CD4-positive, CD25-positive, alpha-beta regulatory T cell (primary cell): ENCODE results near the gene FAM117B. TPM values are rescaled to one million over a fixed set of nuclear protein-coding genes. Genes with fewer than 3 reads are reported as not detected.

Experiments used
- ATAC-seq, 2 donors: fragments of 150-1000 bp; cut with Tn5 transposase; one replicate each; pipeline ENCODE4 v1.10.0; 2021; ENCODE audit warnings: low read depth in 2 of 2, moderate number of reproducible peaks in 2 of 2, moderate library complexity in 1 of 2
- DNase-seq, 3 donors: peaks; one replicate each; pipeline versions ENCODE4 v3.0.0 to v3.0.0-alpha.2; 2012 to 2022; ENCODE audit warnings: mixed read lengths in 1 of 3
- H3K27ac ChIP-seq: one replicate; pipeline ENCODE4 v1.7.0; 2013; ENCODE audit warnings: mild to moderate bottlenecking, low read length; ENCODE audit not compliant: insufficient read depth, poor library complexity, severe bottlenecking
- H3K27me3 ChIP-seq: one replicate; pipeline ENCODE4 v1.7.0; 2013; ENCODE audit warnings: low read length; ENCODE audit not compliant: control insufficient read depth, insufficient read depth
- H3K36me3 ChIP-seq: one replicate; pipeline ENCODE4 v1.7.0; 2013; ENCODE audit warnings: mild to moderate bottlenecking, low read length, moderate library complexity; ENCODE audit not compliant: control insufficient read depth, insufficient read depth
- H3K4me1 ChIP-seq: 2 replicates; pipeline ENCODE4 v1.7.0; 2013; ENCODE audit warnings: mild to moderate bottlenecking, low read length; ENCODE audit not compliant: insufficient read depth, control insufficient read depth, poor library complexity, severe bottlenecking
- H3K4me3 ChIP-seq: one replicate; pipeline ENCODE4 v1.7.0; 2013; ENCODE audit warnings: low read depth, mild to moderate bottlenecking, low read length, moderate library complexity
- H3K9me3 ChIP-seq, 2 experiments: 1 replicate in 1 of 2; 2 replicates in 1 of 2; pipeline ENCODE4 v1.7.0; 2013; ENCODE audit warnings: low read length in 2 of 2, mild to moderate bottlenecking in 1 of 2, moderate library complexity in 1 of 2; ENCODE audit not compliant: control insufficient read depth in 2 of 2
- H3K27ac Mint-ChIP-seq, 3 donors: one replicate each; pipeline ENCODE4 v1.8.0; 2020 to 2022; ENCODE audit warnings: mild to moderate bottlenecking in 3 of 3, mixed read lengths in 3 of 3, moderate library complexity in 2 of 3
- H3K27me3 Mint-ChIP-seq: one replicate; pipeline ENCODE4 v1.8.0; 2022; ENCODE audit warnings: mild to moderate bottlenecking, mixed read lengths
- H3K36me3 Mint-ChIP-seq: one replicate; pipeline ENCODE4 v1.8.0; 2020; ENCODE audit warnings: mixed read lengths
- H3K4me1 Mint-ChIP-seq, 4 donors: one replicate each; pipeline ENCODE4 v1.8.0; 2020 to 2022; ENCODE audit warnings: mixed read lengths in 4 of 4, mild to moderate bottlenecking in 1 of 4
- H3K4me3 Mint-ChIP-seq, 4 donors: one replicate each; pipeline ENCODE4 v1.8.0; 2020 to 2022; ENCODE audit warnings: mild to moderate bottlenecking in 4 of 4, mixed read lengths in 4 of 4, moderate library complexity in 3 of 4
- H3K9me3 Mint-ChIP-seq, 7 donors: one replicate each; pipeline ENCODE4 v1.8.0; 2020 to 2022; ENCODE audit warnings: mixed read lengths in 7 of 7, mild to moderate bottlenecking in 3 of 7, moderate library complexity in 2 of 7
- polyA plus RNA-seq, 4 donors: library from polyadenylated mRNA; unstranded; fragments of 300-500 nt; fragmentation: Illumina TruSeq; gene quantifications; one replicate each; pipeline ENCODE4 v1.2.3, GENCODE V29; 2021
- total RNA-seq: library from RNA; stranded (reverse); gene quantifications from one replicate; pipeline ENCODE4 v1.2.3, GENCODE V29; 2022

The FAM117B gene
- total and polyA plus RNA-seq, 5 donors from 2014 or later = 4.8 to 17.8 (median 9.5) TPM

DNA sequence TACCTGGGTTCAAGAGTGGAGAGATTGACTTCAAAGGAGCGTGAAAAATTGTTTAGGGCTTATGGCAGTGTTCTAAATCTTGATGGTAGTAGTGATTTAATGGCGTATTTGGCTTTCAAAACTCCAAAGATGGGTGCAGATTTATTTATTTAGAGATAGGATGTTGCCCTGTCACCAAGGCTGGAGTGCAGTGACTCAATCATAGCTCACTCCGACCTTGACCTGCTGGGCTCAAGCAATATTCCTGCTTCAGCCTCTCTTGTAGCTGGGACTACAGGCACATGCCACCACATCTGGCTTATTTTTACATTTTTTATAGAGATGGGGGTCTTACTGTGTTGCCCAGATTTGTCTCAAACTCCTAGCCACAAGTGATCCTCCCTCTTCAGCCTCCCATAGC is 52.5 kb downstream of the FAM117B start:
- ATAC-seq = no peak
- H3K4me3 Mint-ChIP-seq = no peak overlapping the region

DNA sequence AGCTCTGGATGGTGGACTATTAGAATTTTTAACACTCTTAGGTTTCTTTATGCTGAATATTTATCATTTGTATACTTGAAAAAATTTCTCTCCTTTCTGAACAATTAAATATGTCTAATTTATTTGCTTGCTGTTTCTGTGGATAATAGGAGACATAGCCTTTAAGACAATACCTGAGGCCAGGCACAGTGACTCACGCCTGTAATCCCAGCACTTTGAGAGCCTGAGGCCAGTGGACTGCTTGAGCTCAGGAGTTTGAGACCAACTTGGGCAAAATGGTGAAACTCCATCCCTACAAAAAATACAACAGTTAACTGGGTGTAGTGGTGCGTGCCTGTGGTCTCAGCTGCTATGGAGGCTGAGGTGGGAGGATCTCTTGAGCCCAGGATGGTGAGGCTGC is 54.7 kb downstream of the FAM117B start:
- Histone ChIP-seq H3K36me3 (no peaks in the 10 kb centered on the region), H3K9me3 (no peaks in the 10 kb centered on the region), H3K4me1 (no peaks in the 10 kb centered on the region), H3K4me3 (no peak overlapping the region), H3K27ac (no peak overlapping the region), H3K27me3 (no peaks in the 10 kb centered on the region)
- Mint-ChIP-seq H3K4me1 (peaks cover 6 to 56% (median 24%) of the 10 kb centered on the region in 4 donors), H3K36me3 (no peaks in the 10 kb centered on the region), H3K4me3 (no peak overlapping the region), H3K27ac (peak overlapping the region in 2 of 3 donors; percentile 36 to 52), H3K9me3 (no peaks in the 10 kb centered on the region), H3K27me3 (no peaks in the 10 kb centered on the region)
- DNase-seq = no peak
- no peak for ATAC-seq

More for the DNA sequence above, 52.5 kb downstream of the FAM117B start:
- Histone ChIP-seq H3K27ac (no peak overlapping the region), H3K4me1 (no peaks in the 10 kb centered on the region), H3K4me3 (no peak overlapping the region), H3K36me3 (no peaks in the 10 kb centered on the region), H3K27me3 (no peaks in the 10 kb centered on the region), H3K9me3 (no peaks in the 10 kb centered on the region)
- peak overlapping the region in 1 of 3 donors; percentile 12 for H3K27ac Mint-ChIP-seq
- no peak for DNase-seq
- H3K36me3 Mint-ChIP-seq = peaks cover under 1% of the 10 kb centered on the region
- no peaks in the 10 kb centered on the region for H3K27me3 Mint-ChIP-seq
- H3K4me1 Mint-ChIP-seq = peaks cover 6 to 42% (median 22%) of the 10 kb centered on the region in 4 donors
- H3K9me3 Mint-ChIP-seq = no peaks in the 10 kb centered on the region

DNA sequence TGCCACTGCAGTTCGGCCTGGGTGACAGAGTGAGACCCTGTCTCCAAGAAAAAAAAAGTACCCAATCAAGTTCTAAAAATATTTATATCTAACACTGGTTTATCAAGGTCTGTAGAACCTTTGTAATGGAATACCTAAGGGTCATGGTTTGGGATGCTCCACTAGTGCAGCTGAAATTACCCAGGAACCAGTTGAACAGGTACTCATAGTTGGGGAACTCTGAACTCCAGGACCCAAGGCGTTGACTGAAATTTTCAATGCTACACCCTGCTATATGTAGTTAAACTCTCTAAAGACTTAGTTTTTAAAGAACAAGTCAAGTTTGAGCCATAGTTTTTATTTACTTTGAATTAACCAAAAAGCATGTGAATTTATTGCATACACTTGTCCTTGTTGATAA is 55.1 kb downstream of the FAM117B start:
- Mint-ChIP-seq H3K36me3 (no peaks in the 10 kb centered on the region), H3K27ac (peak overlapping the region in 2 of 3 donors; percentile 4 to 5), H3K27me3 (no peaks in the 10 kb centered on the region), H3K4me3 (peak overlapping the region in 2 of 4 donors; percentile 42 to 79), H3K4me1 (peaks cover 6 to 60% (median 29%) of the 10 kb centered on the region in 4 donors), H3K9me3 (no peaks in the 10 kb centered on the region)
- Histone ChIP-seq H3K9me3 (no peaks in the 10 kb centered on the region), H3K27me3 (no peaks in the 10 kb centered on the region), H3K4me1 (no peaks in the 10 kb centered on the region), H3K4me3 (no peak overlapping the region), H3K27ac (no peak overlapping the region), H3K36me3 (no peaks in the 10 kb centered on the region)
- DNase-seq (no peak), ATAC-seq (no peak)

DNA sequence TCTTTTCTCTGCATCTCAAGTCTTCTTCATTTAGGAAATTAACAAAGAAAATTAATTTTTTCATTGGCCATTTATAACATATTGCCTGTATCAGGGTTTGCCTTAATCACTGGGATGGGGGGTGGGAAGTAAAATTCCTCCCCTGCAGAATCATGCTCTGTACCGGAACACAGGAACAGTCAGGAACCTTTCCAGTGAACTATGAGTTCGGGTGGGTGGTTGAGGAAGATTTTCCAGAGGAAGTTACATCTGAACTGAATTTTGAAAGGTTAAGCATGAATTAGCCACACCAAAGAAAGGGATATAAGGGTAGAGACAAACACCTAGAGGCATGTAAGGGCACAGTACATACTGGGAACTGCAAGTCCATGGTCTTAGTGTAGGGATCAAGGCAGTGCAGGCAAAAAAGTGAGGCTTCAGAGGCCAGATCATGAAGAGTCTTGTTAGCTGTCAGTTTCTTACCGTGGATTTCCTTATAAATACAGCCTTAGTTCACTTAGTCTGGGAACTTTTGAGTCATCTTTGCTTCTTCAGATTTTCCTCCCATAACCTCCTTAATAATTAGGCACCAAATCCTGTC is 55.6 kb downstream of the FAM117B start:
- H3K27me3 Mint-ChIP-seq = no peaks in the 10 kb centered on the region
- peak overlapping the region; percentile 4 to 5 (median 5) for H3K27ac Mint-ChIP-seq
- H3K36me3 Mint-ChIP-seq = no peaks in the 10 kb centered on the region
- H3K27ac ChIP-seq = no peak overlapping the region
- H3K9me3 Mint-ChIP-seq = no peaks in the 10 kb centered on the region
- H3K4me1 Mint-ChIP-seq = peaks cover 6 to 64% (median 30%) of the 10 kb centered on the region in 4 donors
- H3K9me3 ChIP-seq = no peaks in the 10 kb centered on the region
- peak overlapping the region in 2 of 4 donors; percentile 42 to 79 for H3K4me3 Mint-ChIP-seq
- ATAC-seq = peak in 1 of 2 donors; percentile 28
- no peaks in the 10 kb centered on the region for H3K36me3 ChIP-seq
- no peaks in the 10 kb centered on the region for H3K27me3 ChIP-seq
- H3K4me1 ChIP-seq = no peaks in the 10 kb centered on the region
- H3K4me3 ChIP-seq = no peak overlapping the region
- DNase-seq = no peak

DNA sequence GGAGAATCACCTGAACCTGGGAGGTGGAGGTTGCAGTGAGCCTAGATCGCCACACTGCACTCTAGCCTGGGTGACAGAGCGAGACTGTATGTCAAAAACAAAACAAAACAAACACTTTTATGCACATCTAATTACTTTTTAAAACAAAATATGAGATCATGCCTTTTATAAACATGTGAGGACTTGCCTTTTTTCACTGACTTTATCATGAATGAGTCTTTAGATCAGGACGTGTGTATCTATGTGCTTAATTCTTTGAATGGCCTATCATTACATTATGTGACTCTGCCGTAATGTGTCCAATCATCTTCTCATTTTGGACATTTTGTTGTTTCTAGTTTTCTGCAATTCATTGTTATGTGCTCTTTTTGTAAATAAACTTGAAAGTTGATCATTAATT is 58.7 kb downstream of the FAM117B start:
- H3K4me3 Mint-ChIP-seq = no peak overlapping the region
- ATAC-seq = no peak
- no peak overlapping the region for H3K27ac Mint-ChIP-seq
- Histone ChIP-seq H3K27me3 (no peaks in the 10 kb centered on the region), H3K4me1 (no peaks in the 10 kb centered on the region), H3K9me3 (no peaks in the 10 kb centered on the region), H3K27ac (no peak overlapping the region), H3K4me3 (no peak overlapping the region), H3K36me3 (peaks cover 8% of the 10 kb centered on the region)
- no peak for DNase-seq
- peaks cover 6% of the 10 kb centered on the region for H3K36me3 Mint-ChIP-seq
- H3K27me3 Mint-ChIP-seq = no peaks in the 10 kb centered on the region
- no peaks in the 10 kb centered on the region for H3K9me3 Mint-ChIP-seq
- peaks cover 6 to 53% (median 22%) of the 10 kb centered on the region in 4 donors for H3K4me1 Mint-ChIP-seq

DNA sequence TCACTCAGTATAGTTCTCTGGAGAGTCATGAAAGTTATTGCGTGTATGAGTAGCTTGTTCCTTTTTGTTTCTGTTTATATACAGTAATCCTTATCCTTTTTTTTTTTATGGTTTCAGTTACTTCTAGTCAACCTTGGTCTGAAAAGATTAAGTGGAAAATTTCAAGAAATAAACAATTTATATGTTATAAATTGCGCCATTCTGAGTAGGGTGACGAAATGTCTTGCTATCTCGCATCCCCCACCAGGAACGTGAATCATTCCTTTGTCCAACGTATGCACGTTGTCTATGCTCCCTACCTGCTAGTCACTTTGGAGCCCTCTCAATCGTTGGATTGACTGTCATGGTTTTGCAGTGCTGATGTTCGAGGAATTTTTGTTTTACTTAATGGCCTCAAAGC is 60.4 kb downstream of the FAM117B start:
- DNase-seq (no peak), ATAC-seq (no peak)
- Histone ChIP-seq H3K27me3 (no peaks in the 10 kb centered on the region), H3K4me3 (no peak overlapping the region), H3K9me3 (no peaks in the 10 kb centered on the region), H3K36me3 (peaks cover 8% of the 10 kb centered on the region), H3K27ac (no peak overlapping the region), H3K4me1 (no peaks in the 10 kb centered on the region)
- Mint-ChIP-seq H3K27ac (peak overlapping the region in 1 of 3 donors; percentile 82), H3K4me3 (no peak overlapping the region), H3K36me3 (peaks cover 6% of the 10 kb centered on the region), H3K9me3 (no peaks in the 10 kb centered on the region), H3K27me3 (no peaks in the 10 kb centered on the region), H3K4me1 (peaks cover 11 to 50% (median 26%) of the 10 kb centered on the region in 4 donors)

DNA sequence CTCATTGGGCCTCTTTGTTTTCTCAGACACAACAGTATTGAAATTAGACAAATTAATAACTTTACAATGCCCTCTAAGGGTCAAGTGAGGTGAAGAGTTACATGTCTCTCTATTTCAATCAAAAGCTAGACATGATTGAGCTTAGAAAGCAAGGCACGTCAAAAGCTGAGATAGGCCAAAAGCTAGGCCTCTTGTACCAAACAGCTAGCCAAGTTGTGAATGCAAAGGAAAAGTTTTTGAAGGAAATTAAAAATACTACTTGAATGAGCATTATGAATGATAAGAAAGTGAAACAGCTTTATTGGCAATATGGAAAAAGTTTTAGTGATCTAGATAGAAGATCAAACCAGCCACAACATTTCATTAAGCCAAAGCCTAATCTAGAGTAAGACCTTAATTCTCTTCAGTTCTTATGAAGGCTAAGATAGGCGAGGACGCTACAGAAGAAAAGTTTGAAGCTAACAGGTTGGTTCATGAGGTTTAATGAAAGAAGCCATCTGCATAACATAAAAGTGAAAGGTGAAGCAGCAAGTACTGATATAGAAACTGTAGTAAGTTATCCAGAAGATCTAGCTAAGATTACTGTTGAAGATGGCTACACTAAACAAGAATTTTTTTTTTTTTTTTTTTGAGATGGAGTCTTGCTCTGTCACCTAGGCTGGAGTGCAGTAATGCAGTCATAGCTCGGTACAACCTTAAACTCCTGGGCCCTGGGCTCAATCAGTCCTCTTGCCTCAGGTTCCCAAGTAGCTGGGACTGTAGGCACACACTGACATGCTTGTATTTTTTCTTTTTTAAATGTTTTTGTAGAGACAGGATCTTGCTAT is 65.5 kb downstream of the FAM117B start:
- peak overlapping the region; percentile 2 to 69 (median 7) for H3K27ac Mint-ChIP-seq
- Histone ChIP-seq H3K4me1 (no peaks in the 10 kb centered on the region), H3K36me3 (peaks cover 8% of the 10 kb centered on the region), H3K27ac (no peak overlapping the region), H3K27me3 (no peaks in the 10 kb centered on the region), H3K9me3 (no peaks in the 10 kb centered on the region), H3K4me3 (peak overlapping the region; percentile 3)
- peak overlapping the region in 2 of 4 donors; percentile 22 to 81 for H3K4me3 Mint-ChIP-seq
- H3K27me3 Mint-ChIP-seq = no peaks in the 10 kb centered on the region
- peaks cover 13% of the 10 kb centered on the region for H3K36me3 Mint-ChIP-seq
- peaks cover 21 to 54% (median 28%) of the 10 kb centered on the region in 4 donors for H3K4me1 Mint-ChIP-seq
- peaks cover 0 to 4% (median 0%) of the 10 kb centered on the region in 7 donors for H3K9me3 Mint-ChIP-seq
- peak in 1 of 3 donors; percentile 32 for DNase-seq
- ATAC-seq = peak in 1 of 2 donors; percentile 37
